Osteocyte (in vitro differentiated cells): ENCODE results near the gene CAMKMT. TPM values are rescaled to one million over a fixed set of nuclear protein-coding genes. Genes with fewer than 3 reads are reported as not detected.

Experiments
- DNase-seq: peaks from one replicate; pipeline ENCODE4 v3.0.0; 2021; ENCODE audit warnings: mixed read lengths; ENCODE audit not compliant: unreplicated experiment; ENCODE audit errors: extremely low spot score
- H3K27ac Mint-ChIP-seq: one replicate; pipeline ENCODE4 v1.8.0; 2021; ENCODE audit warnings: mild to moderate bottlenecking, mixed read lengths; ENCODE audit not compliant: unreplicated experiment
- H3K27me3 Mint-ChIP-seq: one replicate; pipeline ENCODE4 v1.8.0; 2021; ENCODE audit warnings: mixed read lengths; ENCODE audit not compliant: unreplicated experiment
- H3K36me3 Mint-ChIP-seq: one replicate; pipeline ENCODE4 v1.8.0; 2021; ENCODE audit warnings: mixed read lengths; ENCODE audit not compliant: unreplicated experiment
- H3K4me1 Mint-ChIP-seq: one replicate; pipeline ENCODE4 v1.8.0; 2021; ENCODE audit warnings: mixed read lengths; ENCODE audit not compliant: unreplicated experiment
- H3K4me3 Mint-ChIP-seq: one replicate; pipeline ENCODE4 v1.8.0; 2021; ENCODE audit warnings: mild to moderate bottlenecking, moderate library complexity, mixed read lengths; ENCODE audit not compliant: unreplicated experiment
- H3K9me3 Mint-ChIP-seq: one replicate; pipeline ENCODE4 v1.8.0; 2021; ENCODE audit warnings: mixed read lengths; ENCODE audit not compliant: unreplicated experiment
- CTCF ChIP-seq: fragments of 200-600 bp; sonication (generic); IDR thresholded peaks from 2 replicates; pipeline ENCODE4 v1.5.0; 2021; ENCODE audit warnings: antibody characterized with exemption, mild to moderate bottlenecking, moderate library complexity
- total RNA-seq: library from RNA; stranded (reverse); gene quantifications from 2 replicates; pipeline ENCODE4 v1.2.1, GENCODE V29; 2021

Gene CAMKMT
- total RNA-seq, 1 donor from 2014 or later: 10.9 TPM

DNA sequence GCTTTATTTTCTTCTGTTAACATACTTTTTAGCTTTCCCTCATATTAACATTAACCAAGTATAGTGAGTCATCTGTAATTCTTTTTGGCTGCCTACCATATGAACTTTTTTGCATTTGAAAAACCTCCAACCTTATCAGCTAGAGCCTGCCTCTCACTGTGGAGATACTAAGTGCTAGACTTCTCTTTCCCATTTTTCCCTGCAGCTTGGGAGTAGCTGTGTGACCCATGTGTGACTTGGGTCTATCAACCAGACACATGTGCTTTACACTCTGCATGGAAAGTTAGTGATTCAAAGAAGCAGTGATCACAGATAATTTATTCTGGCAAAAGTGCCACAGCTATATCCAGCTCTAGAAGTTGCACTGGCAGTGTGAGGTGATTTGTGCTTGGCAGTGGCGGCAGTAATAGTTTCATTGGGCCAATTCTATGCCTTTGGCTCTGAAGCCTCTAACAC, 36.7 kb upstream of the CAMKMT start:
- peaks cover 61% of the 10 kb centered on the region for H3K36me3 Mint-ChIP-seq
- no peak for DNase-seq
- peaks cover 3% of the 10 kb centered on the region for H3K4me1 Mint-ChIP-seq
- no peak for TF ChIP-seq CTCF
- H3K4me3 Mint-ChIP-seq: no peak overlapping the region
- H3K27me3 Mint-ChIP-seq: no peaks in the 10 kb centered on the region
- no peak overlapping the region for H3K27ac Mint-ChIP-seq
- no peaks in the 10 kb centered on the region for H3K9me3 Mint-ChIP-seq

GRCh38 chr2:44325897-44326296, 35.9 kb upstream of the CAMKMT start:
- Mint-ChIP-seq H3K4me1 (peaks cover 3% of the 10 kb centered on the region), H3K36me3 (peaks cover 63% of the 10 kb centered on the region), H3K9me3 (no peaks in the 10 kb centered on the region), H3K4me3 (no peak overlapping the region), H3K27ac (no peak overlapping the region), H3K27me3 (no peaks in the 10 kb centered on the region)
- no peak for DNase-seq
- TF ChIP-seq CTCF: no peak

DNA sequence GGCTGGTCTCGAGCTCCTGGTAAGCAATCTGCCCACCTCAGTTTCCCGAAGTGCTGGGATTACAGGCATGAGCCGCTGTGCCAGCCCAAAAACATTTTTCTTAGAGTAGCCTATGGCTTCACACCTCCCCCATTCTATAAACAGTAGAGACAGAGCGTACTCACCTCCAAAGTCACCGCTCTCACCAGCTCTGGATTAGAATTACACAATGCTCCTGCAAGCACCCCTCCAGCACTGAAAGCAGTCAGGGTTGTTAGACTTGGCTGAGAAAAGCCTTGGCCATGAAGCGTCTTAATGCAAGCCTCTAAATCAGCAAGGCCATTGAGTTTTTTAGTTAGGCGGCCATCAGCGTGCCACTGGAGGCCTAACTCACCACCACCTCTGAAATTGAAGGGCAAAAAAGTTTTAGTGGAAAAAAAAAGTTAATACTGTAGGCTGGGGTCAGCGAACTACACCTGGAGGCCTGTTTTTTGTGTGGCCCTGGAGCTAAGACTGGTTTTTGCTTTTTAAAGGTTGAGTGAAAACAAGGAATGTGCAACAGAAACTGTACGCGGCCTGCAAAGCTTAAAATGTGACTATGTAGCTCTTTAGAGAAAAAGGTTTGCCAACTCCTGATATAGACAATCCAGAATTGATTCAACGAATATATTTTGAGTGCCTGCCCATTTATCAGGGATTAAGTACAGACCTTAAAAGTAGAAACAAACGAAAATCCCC, 35.0 kb upstream of the CAMKMT start:
- peaks cover 3% of the 10 kb centered on the region for H3K4me1 Mint-ChIP-seq
- H3K27ac Mint-ChIP-seq: no peak overlapping the region
- H3K9me3 Mint-ChIP-seq: no peaks in the 10 kb centered on the region
- H3K4me3 Mint-ChIP-seq: no peak overlapping the region
- peaks cover 62% of the 10 kb centered on the region for H3K36me3 Mint-ChIP-seq
- DNase-seq: no peak
- TF ChIP-seq CTCF: no peak
- H3K27me3 Mint-ChIP-seq: no peaks in the 10 kb centered on the region

GRCh38 chr2:44328750-44329149, 33.0 kb upstream of the CAMKMT start:
- Mint-ChIP-seq H3K4me1 (peaks cover 3% of the 10 kb centered on the region), H3K27ac (no peak overlapping the region), H3K36me3 (peaks cover 57% of the 10 kb centered on the region), H3K4me3 (no peak overlapping the region), H3K9me3 (no peaks in the 10 kb centered on the region), H3K27me3 (no peaks in the 10 kb centered on the region)
- DNase-seq: no peak
- no peak for TF ChIP-seq CTCF

DNA sequence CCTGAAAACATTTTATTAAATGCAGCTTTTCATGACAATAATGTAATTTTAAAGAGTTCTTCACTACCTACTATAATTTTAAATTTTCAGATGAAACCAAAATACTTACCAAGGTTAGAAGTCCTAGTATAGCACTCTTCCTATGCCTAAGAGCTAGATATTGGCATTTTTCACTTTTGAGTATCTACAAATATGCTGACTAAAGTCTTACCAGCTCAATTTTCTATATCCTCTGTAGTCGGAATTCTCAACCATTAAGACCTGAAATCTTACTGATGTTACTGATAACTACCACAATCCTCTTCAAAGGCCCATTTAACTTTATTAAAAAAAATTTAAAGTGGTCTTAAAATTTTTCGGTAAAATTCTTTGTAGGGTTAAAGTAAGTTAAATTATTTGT, 32.4 kb upstream of the CAMKMT start:
- TF ChIP-seq CTCF: no peak
- Mint-ChIP-seq H3K4me3 (no peak overlapping the region), H3K27ac (no peak overlapping the region), H3K27me3 (no peaks in the 10 kb centered on the region), H3K9me3 (no peaks in the 10 kb centered on the region), H3K4me1 (peaks cover 3% of the 10 kb centered on the region), H3K36me3 (peaks cover 51% of the 10 kb centered on the region)
- DNase-seq: no peak
